CD8-positive, alpha-beta memory T cell (primary cell): Measurements from ENCODE around the gene CPNE6. TPM values are rescaled to one million over a fixed set of nuclear protein-coding genes. Genes with fewer than 3 reads are reported as not detected.

Source experiments
- CTCF ChIA-PET: fragments of 350-600 bp; sonication (Branson Sonifier 250); formaldehyde crosslinking; loops from one replicate; lab custom pipeline; 2021; ENCODE audit warnings: antibody characterized with exemption; lab: Charles Lee
- POLR2A ChIA-PET: fragments of 350-600 bp; sonication (Branson Sonifier 250); formaldehyde crosslinking; loops from one replicate; lab custom pipeline; 2021; ENCODE audit warnings: antibody characterized with exemption; lab: Charles Lee
- DNase-seq, 5 donors: peaks; one replicate each; pipeline versions ENCODE4 v3.0.0 to v3.0.0-alpha.2; 2020 to 2022; ENCODE audit warnings: mixed read lengths in 1 of 5
- H3K27ac ChIP-seq: one replicate; pipeline ENCODE4 v1.7.0; 2013; ENCODE audit warnings: low read depth, mild to moderate bottlenecking, low read length, moderate library complexity
- H3K27me3 ChIP-seq: 2 replicates; pipeline ENCODE4 v1.7.0; 2013; ENCODE audit warnings: low read length, mild to moderate bottlenecking; ENCODE audit not compliant: insufficient read depth, poor library complexity, severe bottlenecking
- H3K36me3 ChIP-seq: 2 replicates; pipeline ENCODE4 v1.7.0; 2013; ENCODE audit warnings: mild to moderate bottlenecking, low read length, moderate library complexity; ENCODE audit not compliant: insufficient read depth
- H3K4me1 ChIP-seq: 2 replicates; pipeline ENCODE4 v1.7.0; 2013; ENCODE audit warnings: mild to moderate bottlenecking, low read length, moderate library complexity; ENCODE audit not compliant: insufficient read depth
- H3K4me3 ChIP-seq: 2 replicates; pipeline ENCODE4 v1.7.0; 2013; ENCODE audit warnings: mild to moderate bottlenecking, low read length
- H3K9me3 ChIP-seq: 2 replicates; pipeline ENCODE4 v1.7.0; 2013; ENCODE audit warnings: mild to moderate bottlenecking, low read length
- H3K27ac Mint-ChIP-seq, 8 donors: one replicate each; pipeline ENCODE4 v1.8.0; 2020 to 2021; ENCODE audit warnings: mixed read lengths in 8 of 8, mild to moderate bottlenecking in 6 of 8, inconsistent platforms in 3 of 8, moderate library complexity in 3 of 8
- H3K27me3 Mint-ChIP-seq, 2 donors: one replicate each; pipeline ENCODE4 v1.8.0; 2020 to 2021; ENCODE audit warnings: mixed read lengths in 2 of 2, mild to moderate bottlenecking in 1 of 2, moderate library complexity in 1 of 2
- H3K36me3 Mint-ChIP-seq, 3 donors: one replicate each; pipeline ENCODE4 v1.8.0; 2020 to 2021; ENCODE audit warnings: mixed read lengths in 3 of 3, inconsistent platforms in 1 of 3, mild to moderate bottlenecking in 1 of 3
- H3K4me1 Mint-ChIP-seq, 3 donors: one replicate each; pipeline ENCODE4 v1.8.0; 2020 to 2021; ENCODE audit warnings: mixed read lengths in 3 of 3, inconsistent platforms in 1 of 3, mild to moderate bottlenecking in 1 of 3
- H3K4me3 Mint-ChIP-seq, 7 donors: one replicate each; pipeline ENCODE4 v1.8.0; 2020 to 2021; ENCODE audit warnings: mixed read lengths in 7 of 7, mild to moderate bottlenecking in 6 of 7, moderate library complexity in 4 of 7, inconsistent platforms in 2 of 7
- H3K9me3 Mint-ChIP-seq, 5 donors: one replicate each; pipeline ENCODE4 v1.8.0; 2020 to 2022; ENCODE audit warnings: mixed read lengths in 5 of 5, mild to moderate bottlenecking in 3 of 5, moderate library complexity in 2 of 5, inconsistent platforms in 1 of 5
- polyA plus RNA-seq: library from polyadenylated mRNA; unstranded; fragments of 300-500 nt; fragmentation: Illumina TruSeq; gene quantifications from one replicate; pipeline ENCODE4 v1.2.3, GENCODE V29; 2021
- total RNA-seq, 2 experiments: library from RNA; stranded (reverse); gene quantifications; one replicate each; pipeline ENCODE4 v1.2.3, GENCODE V29; 2021

Gene CPNE6
- total and polyA plus RNA-seq, 3 experiments from 2014 or later = not detected

- ChIA-PET CTCF (interaction anchor here (0.8 to 2.2 kb wide), 6 partner anchors 29 to 573 kb away, joined by 3 to 14 read pairs (median 6); no protein-coding TSS in a partner anchor), POLR2A (interaction anchor here (1.4 kb wide), 1 partner anchor 30 kb away, joined by 5 read pairs; no protein-coding TSS in a partner anchor)
- Mint-ChIP-seq H3K36me3 (peaks cover 0 to 1% (median 0%) of the 10 kb centered on the region in 3 donors), H3K27ac (peak overlapping the region in 4 of 8 donors; percentile 33 to 84 (median 50)), H3K9me3 (no peaks in the 10 kb centered on the region), H3K4me1 (peaks cover 15 to 20% (median 18%) of the 10 kb centered on the region in 3 donors), H3K27me3 (peaks cover 0 to 12% of the 10 kb centered on the region in 2 donors), H3K4me3 (peak overlapping the region; percentile 77 to 86 (median 79))
- DNase-seq = no peak
- H3K27ac ChIP-seq = no peak overlapping the region
- H3K36me3 ChIP-seq = no peaks in the 10 kb centered on the region
- H3K4me3 ChIP-seq = peak overlapping the region; percentile 66
- peaks cover 9% of the 10 kb centered on the region for H3K4me1 ChIP-seq
- no peaks in the 10 kb centered on the region for H3K27me3 ChIP-seq
- H3K9me3 ChIP-seq = no peaks in the 10 kb centered on the region
Observed at GRCh38 chr14:24051176-24051788, 20.1 kb upstream of the CPNE6 start.

GRCh38 chr14:24051789-24052655 lies 19.3 kb upstream of the CPNE6 start, which contains the start of gene CARMIL3:
CARMIL3 (plus strand) TSS chr14:24052009; CDS start chr14:24052154, 145 bp downstream.
- H3K27me3 Mint-ChIP-seq = peaks cover 0 to 8% of the 10 kb centered on the region in 2 donors
- H3K4me3 Mint-ChIP-seq = peak within 1 kb of the TSS; percentile 78 to 90 (median 84)
- Histone ChIP-seq H3K4me3 (peak within 1 kb of the TSS; percentile 66), H3K36me3 (no peaks in the 10 kb centered on the region), H3K4me1 (peaks cover 9% of the 10 kb centered on the region), H3K27ac (no peak within 1 kb of the TSS), H3K9me3 (no peaks in the 10 kb centered on the region), H3K27me3 (no peaks in the 10 kb centered on the region)
- peak; percentile 49 to 73 (median 56) for DNase-seq
- no peaks in the 10 kb centered on the region for H3K9me3 Mint-ChIP-seq
- ChIA-PET POLR2A (interaction anchor here (0.5 to 1.4 kb wide), 3 partner anchors 29 to 103 kb away, joined by 3 to 5 read pairs (median 4); no protein-coding TSS in a partner anchor), CTCF (interaction anchor here (0.8 to 2.2 kb wide), 6 partner anchors 28 to 573 kb away, joined by 3 to 14 read pairs (median 6); no protein-coding TSS in a partner anchor)
- H3K36me3 Mint-ChIP-seq = peaks cover 0 to 1% (median 0%) of the 10 kb centered on the region in 3 donors
- H3K27ac Mint-ChIP-seq = peak within 1 kb of the TSS in 6 of 8 donors; percentile 16 to 94 (median 58)
- peaks cover 15 to 20% (median 18%) of the 10 kb centered on the region in 3 donors for H3K4me1 Mint-ChIP-seq

GRCh38 chr14:24052656-24053547 lies 18.5 kb upstream of the CPNE6 start:
- H3K4me3 Mint-ChIP-seq = peak overlapping the region; percentile 76 to 90 (median 83)
- CTCF ChIA-PET = interaction anchor here (2.1 to 6.3 kb wide), 4 partner anchors 27 to 56 kb away, joined by 8 to 114 read pairs (median 14); no protein-coding TSS in a partner anchor
- peak in 4 of 5 donors; percentile 15 to 68 (median 28) for DNase-seq
- H3K36me3 ChIP-seq = no peaks in the 10 kb centered on the region
- H3K27ac Mint-ChIP-seq = peak overlapping the region in 6 of 8 donors; percentile 14 to 94 (median 55)
- H3K4me3 ChIP-seq = peak overlapping the region; percentile 66
- H3K9me3 Mint-ChIP-seq = no peaks in the 10 kb centered on the region
- H3K27me3 Mint-ChIP-seq = peaks cover 0 to 8% of the 10 kb centered on the region in 2 donors
- H3K27me3 ChIP-seq = no peaks in the 10 kb centered on the region
- H3K27ac ChIP-seq = no peak overlapping the region
- peaks cover 9% of the 10 kb centered on the region for H3K4me1 ChIP-seq
- peaks cover 0 to 1% (median 0%) of the 10 kb centered on the region in 3 donors for H3K36me3 Mint-ChIP-seq
- peaks cover 15 to 20% (median 18%) of the 10 kb centered on the region in 3 donors for H3K4me1 Mint-ChIP-seq
- POLR2A ChIA-PET = interaction anchor here (0.6 to 1.4 kb wide), 3 partner anchors 28 to 103 kb away, joined by 3 to 5 read pairs (median 5); no protein-coding TSS in a partner anchor
- H3K9me3 ChIP-seq = no peaks in the 10 kb centered on the region

GRCh38 chr14:24053548-24054323 lies 17.6 kb upstream of the CPNE6 start:
- peak overlapping the region in 2 of 8 donors; percentile 14 to 16 for H3K27ac Mint-ChIP-seq
- peaks cover 18 to 20% (median 20%) of the 10 kb centered on the region in 3 donors for H3K4me1 Mint-ChIP-seq
- H3K27me3 Mint-ChIP-seq = peaks cover 0 to 8% of the 10 kb centered on the region in 2 donors
- Histone ChIP-seq H3K4me3 (no peak overlapping the region), H3K27me3 (no peaks in the 10 kb centered on the region), H3K9me3 (no peaks in the 10 kb centered on the region), H3K4me1 (peaks cover 9% of the 10 kb centered on the region), H3K27ac (no peak overlapping the region), H3K36me3 (no peaks in the 10 kb centered on the region)
- CTCF ChIA-PET = interaction anchor here (0.9 to 6.3 kb wide), 3 partner anchors 37 to 107 kb away, joined by 3 to 114 read pairs (median 4); no protein-coding TSS in a partner anchor
- peaks cover 0 to 1% (median 0%) of the 10 kb centered on the region in 3 donors for H3K36me3 Mint-ChIP-seq
- H3K9me3 Mint-ChIP-seq = no peaks in the 10 kb centered on the region
- DNase-seq = no peak
- POLR2A ChIA-PET = interaction anchor here (0.6 to 1.2 kb wide), 2 partner anchors 27 to 54 kb away, joined by 3 to 5 read pairs; no protein-coding TSS in a partner anchor
- peak overlapping the region; percentile 76 to 90 (median 83) for H3K4me3 Mint-ChIP-seq

- H3K27me3 Mint-ChIP-seq = peaks cover 0 to 8% of the 10 kb centered on the region in 2 donors
- ChIA-PET CTCF (interaction anchor here (0.9 to 6.3 kb wide), 3 partner anchors 37 to 106 kb away, joined by 3 to 114 read pairs (median 4); no protein-coding TSS in a partner anchor), POLR2A (interaction anchor here (1.2 kb wide), 1 partner anchor 26 kb away, joined by 3 read pairs; no protein-coding TSS in a partner anchor)
- Histone ChIP-seq H3K4me1 (peaks cover 9% of the 10 kb centered on the region), H3K36me3 (no peaks in the 10 kb centered on the region), H3K9me3 (no peaks in the 10 kb centered on the region), H3K27ac (no peak overlapping the region), H3K4me3 (no peak overlapping the region), H3K27me3 (no peaks in the 10 kb centered on the region)
- H3K9me3 Mint-ChIP-seq = no peaks in the 10 kb centered on the region
- H3K4me1 Mint-ChIP-seq = peaks cover 18 to 20% (median 20%) of the 10 kb centered on the region in 3 donors
- H3K27ac Mint-ChIP-seq = no peak overlapping the region
- peak overlapping the region in 1 of 7 donors; percentile 85 for H3K4me3 Mint-ChIP-seq
- no peak for DNase-seq
- H3K36me3 Mint-ChIP-seq = peaks cover 0 to 1% (median 0%) of the 10 kb centered on the region in 3 donors
Observed at GRCh38 chr14:24054324-24054641, 17.1 kb upstream of the CPNE6 start.

- peaks cover 0 to 8% of the 10 kb centered on the region in 2 donors for H3K27me3 Mint-ChIP-seq
- Histone ChIP-seq H3K4me3 (no peak overlapping the region), H3K27ac (no peak overlapping the region), H3K27me3 (no peaks in the 10 kb centered on the region), H3K4me1 (peaks cover 9% of the 10 kb centered on the region), H3K9me3 (no peaks in the 10 kb centered on the region), H3K36me3 (no peaks in the 10 kb centered on the region)
- ChIA-PET POLR2A (interaction anchor here (1.2 kb wide), 1 partner anchor 26 kb away, joined by 3 read pairs; no protein-coding TSS in a partner anchor), CTCF (interaction anchor here (0.9 to 6.3 kb wide), 4 partner anchors 36 to 106 kb away, joined by 3 to 114 read pairs (median 59); partner anchors contain the start of gene PCK2)
- H3K9me3 Mint-ChIP-seq = no peaks in the 10 kb centered on the region
- peaks cover 0 to 1% (median 0%) of the 10 kb centered on the region in 3 donors for H3K36me3 Mint-ChIP-seq
- no peak for DNase-seq
- H3K4me1 Mint-ChIP-seq = peaks cover 18 to 20% (median 20%) of the 10 kb centered on the region in 3 donors
- no peak overlapping the region for H3K27ac Mint-ChIP-seq
- H3K4me3 Mint-ChIP-seq = peak overlapping the region in 1 of 7 donors; percentile 16
Observed at GRCh38 chr14:24054646-24055045, 16.7 kb upstream of the CPNE6 start.
